ENCODE data around the gene DPH7. TPM values are rescaled to one million over a fixed set of nuclear protein-coding genes. Genes with fewer than 3 reads are reported as not detected.

Gene DPH7
- total RNA-seq, 1 experiment from 2014 or later = 54.4 TPM

GRCh38 chr9:137618105-137619067, 39.7 kb upstream of the DPH7 start, which contains the start of gene EHMT1 (continued):
- TF ChIP-seq, protein P1, sequence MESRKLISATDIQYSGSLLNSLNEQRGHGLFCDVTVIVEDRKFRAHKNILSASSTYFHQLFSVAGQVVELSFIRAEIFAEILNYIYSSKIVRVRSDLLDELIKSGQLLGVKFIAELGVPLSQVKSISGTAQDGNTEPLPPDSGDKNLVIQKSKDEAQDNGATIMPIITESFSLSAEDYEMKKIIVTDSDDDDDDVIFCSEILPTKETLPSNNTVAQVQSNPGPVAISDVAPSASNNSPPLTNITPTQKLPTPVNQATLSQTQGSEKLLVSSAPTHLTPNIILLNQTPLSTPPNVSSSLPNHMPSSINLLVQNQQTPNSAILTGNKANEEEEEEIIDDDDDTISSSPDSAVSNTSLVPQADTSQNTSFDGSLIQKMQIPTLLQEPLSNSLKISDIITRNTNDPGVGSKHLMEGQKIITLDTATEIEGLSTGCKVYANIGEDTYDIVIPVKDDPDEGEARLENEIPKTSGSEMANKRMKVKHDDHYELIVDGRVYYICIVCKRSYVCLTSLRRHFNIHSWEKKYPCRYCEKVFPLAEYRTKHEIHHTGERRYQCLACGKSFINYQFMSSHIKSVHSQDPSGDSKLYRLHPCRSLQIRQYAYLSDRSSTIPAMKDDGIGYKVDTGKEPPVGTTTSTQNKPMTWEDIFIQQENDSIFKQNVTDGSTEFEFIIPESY (IDR thresholded peaks at IDR 0.05; ENCODE audit: extremely low read depth, insufficient replicate concordance, low read length) = no peak
- TF ChIP-seq, protein P2, sequence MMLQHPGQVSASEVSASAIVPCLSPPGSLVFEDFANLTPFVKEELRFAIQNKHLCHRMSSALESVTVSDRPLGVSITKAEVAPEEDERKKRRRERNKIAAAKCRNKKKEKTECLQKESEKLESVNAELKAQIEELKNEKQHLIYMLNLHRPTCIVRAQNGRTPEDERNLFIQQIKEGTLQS (IDR thresholded peaks at IDR 0.05) = no peak
- TF ChIP-seq CEBPB (IDR thresholded peaks at IDR 0.05; ENCODE audit: low read depth) = no peak

- DNase-seq (ENCODE audit: low read depth, low spot score) (no peak), ATAC-seq (no peak)
- no peak overlapping the region for H2AFZ ChIP-seq (ENCODE audit: low read depth, low read length, poor library complexity, severe bottlenecking)
- ChIA-PET RAD21 (ENCODE audit: low non-redundant PET in 1 of 2, low total read pairs in 2 of 2, uncharacterized antibody in 2 of 2, unreplicated experiment in 2 of 2) (no interaction called here), CTCF (no interaction called here), POLR2A (interaction anchor here (1.1 kb wide), 1 partner anchor 10 kb away, joined by 4 read pairs; the partner anchor contains the start of gene ARRDC1)
- no peak overlapping the region for H3K4me3 ChIP-seq (replicated peaks in 1 of 2; ENCODE audit: low read depth in 1 of 2, low read length in 2 of 2)
- peaks cover 49% of the 10 kb centered on the region for H3K79me2 ChIP-seq (ENCODE audit: insufficient read depth, low read length)
- no peaks in the 10 kb centered on the region for H3K27me3 ChIP-seq (ENCODE audit: insufficient read depth, low read length)
- peaks cover 38 to 57% of the 10 kb centered on the region in 2 experiments for H3K4me1 ChIP-seq (ENCODE audit: control insufficient read depth in 1 of 2, insufficient read depth in 2 of 2, low read length in 2 of 2)
- H3K36me3 ChIP-seq (ENCODE audit: control insufficient read depth in 1 of 2, insufficient read depth in 2 of 2, low read length in 2 of 2) = peaks cover 2 to 26% of the 10 kb centered on the region in 2 experiments; a peak in 2 of 4 replicates
- H3K27ac ChIP-seq (ENCODE audit: low read depth, low read length) = peak overlapping the region; percentile 99; the same call in 1 of the 2 replicates
- intact Hi-C loops (cut with micrococcal nuclease) = no loop called here
- H3K9ac ChIP-seq (ENCODE audit: low read length) = no peak overlapping the region
- H3K9me2 ChIP-seq (ENCODE audit: insufficient read depth) = no peaks in the 10 kb centered on the region
- no peaks in the 10 kb centered on the region for H4K20me1 ChIP-seq (ENCODE audit: insufficient read depth)
- no peak for TF ChIP-seq CTCF (IDR thresholded peaks at IDR 0.05 in 2 of 3, conservative IDR thresholded peaks at IDR 0.05 in 1 of 3; ENCODE audit: borderline replicate concordance in 1 of 3, insufficient read depth in 1 of 3, low read depth in 2 of 3, low read length in 2 of 3)
- no peak for TF ChIP-seq ZFX (IDR thresholded peaks at IDR 0.05)
- TF ChIP-seq TCF7L2 (IDR thresholded peaks at IDR 0.05; ENCODE audit: borderline replicate concordance, extremely low read depth, insufficient read depth, insufficient read length) = no peak
- no peak for TF ChIP-seq SRF (IDR thresholded peaks at IDR 0.05; ENCODE audit: low read depth)
- TF ChIP-seq FOSL1 (IDR thresholded peaks at IDR 0.05; ENCODE audit: low read depth) = no peak
- TF ChIP-seq ELF1 (IDR thresholded peaks at IDR 0.05; ENCODE audit: borderline replicate concordance, low read depth) = no peak
- TF ChIP-seq POLR2AphosphoS5 (IDR thresholded peaks at IDR 0.05; ENCODE audit: low read depth, low read length) = no peak
- no peak for TF ChIP-seq JUND (IDR thresholded peaks at IDR 0.05)
- no peak for TF ChIP-seq CEBPB (IDR thresholded peaks at IDR 0.05; ENCODE audit: low read depth)
- no TSS peak for BruUV-seq (replicated peaks)
- H3K4me2 ChIP-seq (ENCODE audit: low read length) = no peak overlapping the region
- H3K9me3 ChIP-seq (ENCODE audit: control insufficient read depth in 1 of 2, insufficient read depth in 1 of 2, low read depth in 1 of 2, low read length in 2 of 2) = no peaks in the 10 kb centered on the region
Observed at GRCh38 chr9:137615387-137615871, 36.7 kb upstream of the DPH7 start.

Data from HCT116 (cell line).